GM08714 (cell line): ENCODE data around the gene RLN3.

Experiments
- H3K4me3 ChIP-seq: fragments of 200-500 bp; sonication (Bioruptor generic); 2 replicates; pipeline ENCODE4 v1.5.1; 2014; ENCODE audit warnings: mild to moderate bottlenecking, low read length, inconsistent platforms
- ZNF274 ChIP-seq: IDR thresholded peaks from 2 replicates; pipeline ENCODE4 v1.6.1; 2012; ENCODE audit warnings: mild to moderate bottlenecking, low read depth, low read length

The RLN3 gene

DNA sequence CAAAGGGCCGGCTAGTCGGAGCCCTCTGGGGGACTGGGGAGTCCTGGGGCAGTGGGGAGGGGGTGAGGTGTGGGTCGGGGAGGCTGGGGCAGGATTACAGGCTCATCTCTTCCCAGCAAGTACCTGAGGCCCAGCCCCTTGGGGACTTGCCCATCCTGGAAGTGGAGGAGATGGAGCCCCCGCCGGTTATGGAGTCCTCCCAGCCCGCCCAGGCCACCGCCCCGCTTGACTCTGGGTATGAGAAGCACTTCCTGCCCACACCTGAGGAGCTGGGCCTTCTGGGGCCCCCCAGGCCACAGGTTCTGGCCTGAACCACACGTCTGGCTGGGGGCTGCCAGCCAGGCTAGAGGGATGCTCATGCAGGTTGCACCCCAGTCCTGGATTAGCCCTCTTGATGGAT lies 24.0 kb downstream of the RLN3 start:
- H3K4me3 ChIP-seq: no peak overlapping the region
- no peak for TF ChIP-seq ZNF274

DNA sequence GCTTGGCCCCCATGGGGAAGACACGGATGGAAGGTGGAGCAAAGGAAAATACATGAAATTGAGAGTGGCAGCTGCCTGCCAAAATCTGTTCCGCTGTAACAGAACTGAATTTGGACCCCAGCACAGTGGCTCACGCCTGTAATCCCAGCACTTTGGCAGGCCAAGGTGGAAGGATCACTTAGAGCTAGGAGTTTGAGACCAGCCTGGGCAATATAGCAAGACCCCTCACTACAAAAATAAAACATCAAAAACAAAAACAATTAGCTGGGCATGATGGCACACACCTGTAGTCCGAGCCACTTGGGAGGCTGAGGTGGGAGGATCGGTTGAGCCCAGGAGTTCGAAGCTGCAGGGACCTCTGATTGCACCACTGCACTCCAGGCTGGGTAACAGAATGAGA lies 24.5 kb downstream of the RLN3 start:
- H3K4me3 ChIP-seq: no peak overlapping the region
- no peak for TF ChIP-seq ZNF274

DNA sequence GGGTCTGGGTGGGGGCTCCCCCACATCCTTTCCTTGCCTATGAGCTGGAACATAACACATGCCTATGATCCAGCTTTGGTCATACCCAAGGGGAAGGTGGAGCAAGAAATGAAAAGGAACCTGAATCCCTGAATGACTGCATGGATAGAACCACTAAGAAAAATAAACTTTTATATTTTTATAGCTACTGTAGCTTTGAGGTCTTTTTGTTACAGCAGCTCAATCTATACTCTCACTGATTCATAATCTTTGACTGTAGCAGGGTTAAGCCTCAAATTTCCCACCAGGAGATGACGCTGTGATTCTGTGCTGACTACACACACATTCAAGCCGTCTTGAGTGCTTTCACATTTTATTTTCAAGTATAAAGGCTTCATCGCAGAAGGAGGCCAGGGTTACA lies 25.1 kb downstream of the RLN3 start:
- TF ChIP-seq ZNF274: no peak
- no peak overlapping the region for H3K4me3 ChIP-seq

DNA sequence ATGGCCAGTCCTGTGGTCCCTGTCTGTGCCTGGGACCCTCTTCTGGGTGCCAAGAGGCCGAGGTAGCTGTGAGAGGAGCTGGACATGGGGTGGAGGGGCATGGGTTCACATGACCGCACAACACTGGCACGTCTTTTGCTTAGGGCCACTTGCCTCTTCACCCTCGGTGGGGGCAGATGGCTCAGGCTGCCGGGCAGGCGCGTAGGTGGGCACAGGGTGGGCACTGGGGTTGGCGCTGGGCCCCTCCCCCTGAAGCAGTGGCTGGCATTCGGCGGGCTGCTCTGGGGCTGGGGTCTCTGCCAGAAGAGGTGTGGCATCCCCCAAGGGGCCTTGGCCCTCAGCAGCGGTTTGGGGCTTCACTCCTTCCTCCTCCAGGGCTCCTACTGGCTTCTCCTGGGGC lies 25.6 kb downstream of the RLN3 start:
- H3K4me3 ChIP-seq: no peak overlapping the region
- TF ChIP-seq ZNF274: no peak

DNA sequence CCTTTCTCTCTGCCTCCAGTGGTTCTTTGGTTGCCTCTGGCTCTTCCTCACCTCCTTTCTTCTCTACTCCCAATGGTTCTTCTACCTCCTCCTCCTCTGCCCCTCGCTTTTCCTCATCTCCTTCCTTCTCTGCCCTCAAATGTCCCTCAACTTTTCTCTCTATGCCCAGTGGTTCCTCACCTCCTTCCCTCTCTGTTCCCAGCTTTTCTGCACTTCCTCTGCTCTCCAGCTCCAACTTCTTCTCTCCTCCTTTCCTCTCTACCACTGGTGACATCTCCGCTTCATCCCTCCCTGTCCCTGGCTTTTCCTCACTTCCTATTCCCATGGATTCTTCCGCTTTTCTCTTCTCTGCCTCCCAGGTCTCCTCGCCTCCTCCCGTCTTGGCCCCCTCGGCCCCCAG lies 26.2 kb downstream of the RLN3 start:
- H3K4me3 ChIP-seq: no peak overlapping the region
- no peak for TF ChIP-seq ZNF274

DNA sequence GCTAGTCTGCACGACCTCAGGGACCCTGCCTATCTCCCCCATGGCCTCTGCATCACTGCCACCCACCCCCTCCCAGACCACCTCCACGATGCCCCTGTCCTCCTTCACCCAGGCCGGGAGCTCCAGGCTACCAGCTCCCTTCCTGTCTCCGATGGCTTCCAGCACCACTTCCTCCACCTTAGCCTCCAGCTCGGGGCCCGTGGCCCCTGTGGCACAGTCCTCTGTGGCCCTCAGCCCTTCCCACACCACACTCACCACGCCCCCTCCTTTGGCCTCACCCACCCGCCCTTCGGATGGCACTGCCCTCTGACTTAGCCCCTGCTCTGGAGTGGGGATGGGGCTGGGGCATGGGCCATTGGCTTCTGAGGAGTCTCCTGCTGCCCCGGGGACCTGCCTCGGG lies 26.8 kb downstream of the RLN3 start:
- no peak overlapping the region for H3K4me3 ChIP-seq
- no peak for TF ChIP-seq ZNF274

DNA sequence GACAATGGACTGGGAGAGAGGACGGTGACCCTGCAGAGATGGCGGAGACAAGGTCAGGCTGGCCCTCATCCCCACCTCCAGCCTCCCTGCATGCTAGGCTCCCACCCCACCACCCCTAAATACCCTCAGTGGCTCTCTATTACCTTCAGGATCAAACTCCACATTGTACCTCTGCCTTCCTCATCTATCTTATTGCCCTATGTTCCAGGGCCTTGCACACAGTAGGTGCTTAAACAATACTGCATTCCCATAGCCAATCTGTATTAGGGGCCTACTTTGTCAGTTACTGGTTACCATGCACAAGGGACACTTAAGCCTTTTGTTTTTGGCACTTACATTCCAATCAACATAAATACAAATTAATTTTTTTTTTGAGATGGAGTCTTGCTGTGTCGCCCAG lies 27.4 kb downstream of the RLN3 start:
- no peak for TF ChIP-seq ZNF274
- H3K4me3 ChIP-seq: no peak overlapping the region

DNA sequence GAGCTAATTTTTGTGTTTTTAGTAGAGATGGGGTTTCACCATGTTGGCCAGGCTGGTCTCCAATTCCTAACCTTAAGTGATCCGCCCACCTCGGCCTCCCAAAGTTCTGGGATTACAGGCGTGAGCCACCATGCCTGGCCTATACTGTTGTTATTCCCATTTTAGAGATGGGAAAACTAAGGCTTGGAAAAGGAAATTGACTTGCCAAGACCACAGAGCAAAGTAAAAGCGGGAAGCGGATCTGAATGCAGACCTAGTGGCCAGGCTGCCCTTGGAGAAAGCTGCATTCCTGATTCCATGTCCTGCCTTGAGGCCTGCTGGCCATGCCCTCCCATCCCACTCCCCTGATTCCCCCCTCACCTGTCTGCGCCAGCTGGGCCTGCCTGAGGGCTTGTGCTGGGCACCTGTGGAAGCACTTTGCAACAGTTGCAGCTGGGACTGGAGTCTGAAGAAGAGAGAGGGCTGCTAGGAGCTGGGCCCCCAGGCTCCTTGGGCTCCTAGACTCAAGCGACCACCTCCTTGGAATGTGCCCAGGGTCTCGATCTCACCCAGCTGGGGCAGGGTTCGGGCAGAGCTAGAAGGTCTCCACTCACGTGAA lies 28.2 kb downstream of the RLN3 start:
- no peak for TF ChIP-seq ZNF274
- H3K4me3 ChIP-seq: no peak overlapping the region

DNA sequence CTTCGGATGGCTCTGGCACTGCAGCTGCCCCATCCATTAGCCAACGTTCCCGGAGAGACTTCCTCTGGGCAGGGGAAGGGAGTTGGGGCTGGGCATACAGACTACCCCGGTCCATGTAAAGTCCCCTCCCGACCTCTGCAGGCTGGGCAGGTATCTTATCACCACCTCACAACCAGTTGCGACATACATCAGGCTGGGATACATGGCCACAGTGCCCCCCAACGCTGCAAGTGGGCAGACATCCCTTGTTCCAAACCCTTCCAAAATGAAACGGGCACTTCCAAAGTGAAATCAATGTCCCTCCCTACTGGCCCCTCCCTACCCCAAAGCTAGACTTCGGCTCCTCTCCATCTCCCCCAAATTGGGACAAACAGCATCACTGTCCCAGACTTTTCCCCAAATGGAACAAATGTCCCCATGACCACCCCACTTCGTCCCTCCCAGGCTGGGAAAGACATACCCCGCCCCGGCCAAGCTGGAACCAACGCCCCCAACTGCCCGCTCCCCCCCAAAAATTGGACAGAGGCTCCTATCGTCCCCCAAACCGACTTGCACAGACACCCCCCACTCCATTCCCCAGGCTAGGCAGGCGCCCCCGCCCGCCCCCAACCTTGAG lies 28.9 kb downstream of the RLN3 start:
- no peak for TF ChIP-seq ZNF274
- no peak overlapping the region for H3K4me3 ChIP-seq

DNA sequence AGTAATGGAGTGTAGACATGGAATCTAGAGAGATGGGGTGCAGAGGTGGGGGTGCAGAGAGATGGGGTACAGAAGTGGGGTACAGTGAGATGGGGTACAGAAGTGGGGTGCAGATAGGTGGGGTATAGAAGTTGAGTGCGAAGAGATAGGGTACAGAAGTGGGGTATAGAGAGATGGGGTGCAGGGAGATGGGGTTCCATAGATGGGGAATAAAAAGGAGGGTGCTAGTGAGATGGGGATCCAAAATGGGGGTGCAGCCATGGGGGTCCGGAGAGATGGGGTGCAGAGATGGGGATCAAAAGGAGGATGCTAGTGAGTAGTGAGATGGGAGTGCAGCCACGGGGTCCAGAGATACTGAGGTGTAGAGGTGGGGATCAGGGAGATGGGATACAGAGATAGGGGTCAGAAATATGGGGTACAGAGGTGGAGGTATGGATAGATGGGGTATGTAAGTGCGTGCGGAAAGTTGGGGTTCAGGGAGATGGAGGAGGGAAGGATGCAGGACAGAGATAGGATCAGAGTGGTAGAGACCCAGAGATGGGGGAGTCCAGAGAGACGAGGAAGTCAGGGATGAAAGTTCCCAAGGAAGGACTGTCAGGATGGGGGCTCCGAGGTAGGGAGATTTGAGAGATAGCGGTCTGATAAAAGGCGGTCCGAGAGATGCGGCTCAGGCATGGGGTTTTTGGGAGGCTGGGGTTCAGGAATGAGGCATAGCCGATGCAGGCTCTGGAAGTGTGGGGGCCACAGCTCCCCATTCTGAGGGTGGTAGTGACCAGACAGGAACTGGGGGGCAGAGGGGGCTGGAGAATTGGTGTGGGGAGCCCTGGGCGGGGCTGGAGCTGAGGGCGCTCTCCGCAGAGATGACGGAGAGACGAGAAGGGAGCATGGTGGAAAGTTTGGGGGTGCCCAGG lies 30.5 kb downstream of the RLN3 start:
- no peak overlapping the region for H3K4me3 ChIP-seq
- TF ChIP-seq ZNF274: no peak

DNA sequence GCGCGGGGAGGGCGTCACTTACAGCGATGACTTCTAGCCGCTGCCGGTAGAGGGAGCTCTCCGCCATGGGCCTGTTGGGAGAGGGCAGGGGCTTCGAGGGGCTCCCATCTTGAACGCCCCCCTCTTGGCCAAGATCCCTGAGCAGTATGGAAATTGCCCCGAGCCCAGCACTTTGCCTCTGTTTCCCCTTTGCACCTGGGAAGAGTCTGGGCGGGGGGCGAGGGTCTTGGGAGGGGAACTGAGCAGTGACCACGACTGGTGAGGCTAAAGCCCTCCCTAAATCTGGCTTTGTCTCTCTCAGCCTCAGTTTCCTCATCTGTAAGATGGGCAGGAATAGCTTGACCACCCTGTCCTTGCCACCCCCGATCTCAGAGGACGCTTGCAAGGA lies 31.1 kb downstream of the RLN3 start:
- no peak for TF ChIP-seq ZNF274
- no peak overlapping the region for H3K4me3 ChIP-seq

DNA sequence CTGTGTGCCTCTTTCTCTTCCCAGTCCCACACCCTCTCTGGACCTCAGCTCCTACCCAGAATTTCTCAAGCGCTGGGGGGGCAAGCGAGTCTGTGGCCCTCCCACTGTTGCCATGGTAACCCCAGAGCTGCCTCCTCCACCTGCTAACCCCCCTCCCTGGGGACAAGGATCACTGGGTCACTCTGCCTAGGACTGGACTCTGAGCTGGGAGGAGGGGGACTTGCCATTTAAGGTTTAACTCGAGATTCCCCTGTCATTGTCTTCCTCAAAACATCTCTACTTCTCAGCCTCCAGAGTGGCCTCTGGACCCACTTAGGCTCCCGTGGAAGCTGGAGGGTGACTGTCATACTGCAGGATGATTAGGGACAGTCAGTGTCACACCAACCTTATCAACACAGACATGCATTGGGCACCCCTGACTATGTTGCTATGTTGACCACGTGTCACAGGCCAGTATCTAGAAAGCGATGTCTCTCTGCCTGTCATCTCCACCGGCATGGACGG lies 31.8 kb downstream of the RLN3 start:
- no peak for TF ChIP-seq ZNF274
- H3K4me3 ChIP-seq: no peak overlapping the region

DNA sequence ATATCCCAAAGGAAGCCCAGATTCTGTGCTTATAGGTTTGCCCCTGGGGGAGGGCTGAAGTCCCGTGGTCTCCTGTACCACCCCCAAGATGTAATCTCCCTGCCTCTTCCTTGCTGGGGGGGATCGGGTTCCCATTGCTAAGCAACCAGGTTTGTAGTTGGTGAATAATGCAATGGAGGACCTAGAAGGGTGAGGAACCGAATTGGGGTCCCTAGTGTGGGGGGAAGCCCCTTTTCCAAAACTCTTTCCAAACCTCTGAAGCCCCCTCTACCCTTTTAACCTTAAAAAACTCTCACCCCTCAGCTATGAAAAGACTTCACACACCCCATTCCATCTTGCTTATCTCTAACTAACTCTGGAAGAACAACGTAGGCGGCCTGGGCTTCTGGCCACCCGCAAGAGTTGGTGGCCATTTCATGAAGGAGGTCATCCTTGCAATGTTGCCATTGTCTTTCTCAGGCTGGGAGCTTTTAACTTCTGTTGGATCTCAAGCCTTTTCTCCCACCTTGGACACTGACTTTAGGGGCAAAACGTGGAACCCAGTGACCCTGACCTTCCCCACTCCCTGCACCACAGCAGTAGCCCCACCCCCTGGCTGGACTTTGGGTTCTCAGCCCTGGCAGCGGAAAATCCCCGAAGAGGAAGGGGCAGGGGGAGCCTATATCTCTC lies 33.3 kb downstream of the RLN3 start:
- TF ChIP-seq ZNF274: no peak

More for the DNA sequence above, 33.3 kb downstream of the RLN3 start:
- no peak overlapping the region for H3K4me3 ChIP-seq
